HG03521 (cell line): ENCODE measurements around the gene TPRG1L.

ENCODE experiments used
- ATAC-seq: cut with Tn5 transposase; IDR thresholded peaks from one replicate; pipeline ENCODE4 v1.9.1; 2021; ENCODE audit warnings: mild to moderate bottlenecking, moderate library complexity; ENCODE audit not compliant: unreplicated experiment

TPRG1L gene

GRCh38 chr1:3641816-3642215 is 17.0 kb downstream of the TPRG1L start:
- no peak for ATAC-seq

DNA sequence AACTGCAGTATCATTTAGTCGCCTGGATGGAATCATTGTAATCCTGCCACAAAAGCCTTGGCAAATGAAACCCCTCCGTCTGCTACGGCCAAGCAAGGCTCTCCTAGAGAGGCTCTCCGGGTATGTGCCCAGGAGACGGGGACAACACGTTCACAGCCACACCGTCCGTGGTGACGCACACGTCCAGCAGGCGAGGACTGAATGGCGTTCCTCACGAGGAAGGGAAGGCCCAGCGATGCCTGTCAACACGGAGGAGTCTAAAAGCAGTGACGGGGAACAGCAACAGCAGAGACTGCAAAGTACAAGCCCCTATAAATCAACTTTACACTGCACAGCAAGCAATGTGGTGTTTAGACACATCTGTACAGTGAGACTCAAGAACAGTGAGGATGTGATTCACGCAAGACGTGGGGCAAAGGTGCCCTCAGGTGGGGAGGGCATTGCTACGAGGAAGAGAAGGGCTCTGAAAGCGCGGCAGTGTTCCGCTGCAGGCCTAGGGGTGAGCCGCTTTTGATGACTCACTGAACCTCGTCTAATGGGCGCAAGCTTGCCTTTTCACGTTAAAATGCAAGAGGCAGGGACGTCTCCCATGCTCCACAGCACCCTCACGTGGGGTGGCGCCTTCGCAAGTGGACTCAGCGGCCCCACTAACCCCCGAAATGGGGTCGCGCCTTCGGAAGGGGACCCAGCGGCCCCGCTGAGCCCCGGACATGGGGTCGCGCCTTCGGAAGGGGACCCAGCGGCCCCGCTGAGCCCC is 18.3 kb downstream of the TPRG1L start:
- no peak for ATAC-seq

- no peak for ATAC-seq
Observed at GRCh38 chr1:3644273-3644672, 19.5 kb downstream of the TPRG1L start.

- ATAC-seq, result no peak
Observed at GRCh38 chr1:3645247-3645646, 20.4 kb downstream of the TPRG1L start.

GRCh38 chr1:3645666-3646355 is 21.0 kb downstream of the TPRG1L start:
- ATAC-seq, result no peak

GRCh38 chr1:3646596-3646995 is 21.8 kb downstream of the TPRG1L start:
- ATAC-seq, result no peak

DNA sequence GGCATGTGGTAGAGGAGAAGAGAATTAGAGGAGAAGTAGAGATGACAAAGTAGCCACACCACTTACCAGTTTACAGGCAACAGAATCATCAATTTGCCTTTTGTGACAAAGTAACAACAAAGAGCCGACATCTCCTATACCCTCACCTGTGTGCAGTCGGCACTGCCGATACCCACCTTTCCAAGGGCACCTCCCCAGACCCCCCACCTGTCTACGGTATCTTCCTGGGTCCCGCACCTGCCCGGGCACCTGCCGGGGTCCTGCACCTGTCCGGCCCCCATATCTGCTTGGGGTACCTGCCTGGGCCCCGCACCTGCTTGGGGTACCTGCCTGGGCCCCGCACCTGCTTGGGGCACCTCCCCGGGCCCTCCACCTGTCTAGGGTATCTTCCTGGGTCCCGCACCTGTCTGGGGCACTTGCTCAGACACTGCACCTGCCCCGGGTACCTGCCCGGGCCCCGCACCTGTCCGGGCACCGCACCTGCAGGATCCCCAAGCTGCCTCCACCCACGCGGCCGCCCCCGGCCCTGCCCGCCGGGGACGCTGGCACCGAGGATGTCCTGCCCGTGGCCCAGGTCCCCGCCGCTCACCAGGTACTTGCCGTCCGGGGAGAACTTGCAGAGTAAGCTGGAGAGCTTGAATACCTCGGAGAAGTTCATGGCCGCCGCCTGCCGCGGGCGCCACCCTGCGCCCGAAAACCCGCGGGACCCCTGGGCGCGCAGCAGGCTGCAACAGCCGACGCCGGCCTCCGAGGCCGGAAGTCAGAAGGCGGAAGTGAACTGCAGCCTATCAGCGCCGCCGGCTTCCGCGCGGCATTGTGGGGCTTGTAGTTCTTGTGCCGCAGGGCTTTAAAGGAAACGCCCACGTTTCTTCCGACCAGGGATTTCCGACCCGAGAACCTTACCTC is 24.8 kb downstream of the TPRG1L start, which contains the start of gene WRAP73:
TSS of gene WRAP73 (minus strand) at position 762 of the 906 bp plus-strand sequence. CDS start at position 658, 104 bp downstream.
- peak; percentile 68 for ATAC-seq

DNA sequence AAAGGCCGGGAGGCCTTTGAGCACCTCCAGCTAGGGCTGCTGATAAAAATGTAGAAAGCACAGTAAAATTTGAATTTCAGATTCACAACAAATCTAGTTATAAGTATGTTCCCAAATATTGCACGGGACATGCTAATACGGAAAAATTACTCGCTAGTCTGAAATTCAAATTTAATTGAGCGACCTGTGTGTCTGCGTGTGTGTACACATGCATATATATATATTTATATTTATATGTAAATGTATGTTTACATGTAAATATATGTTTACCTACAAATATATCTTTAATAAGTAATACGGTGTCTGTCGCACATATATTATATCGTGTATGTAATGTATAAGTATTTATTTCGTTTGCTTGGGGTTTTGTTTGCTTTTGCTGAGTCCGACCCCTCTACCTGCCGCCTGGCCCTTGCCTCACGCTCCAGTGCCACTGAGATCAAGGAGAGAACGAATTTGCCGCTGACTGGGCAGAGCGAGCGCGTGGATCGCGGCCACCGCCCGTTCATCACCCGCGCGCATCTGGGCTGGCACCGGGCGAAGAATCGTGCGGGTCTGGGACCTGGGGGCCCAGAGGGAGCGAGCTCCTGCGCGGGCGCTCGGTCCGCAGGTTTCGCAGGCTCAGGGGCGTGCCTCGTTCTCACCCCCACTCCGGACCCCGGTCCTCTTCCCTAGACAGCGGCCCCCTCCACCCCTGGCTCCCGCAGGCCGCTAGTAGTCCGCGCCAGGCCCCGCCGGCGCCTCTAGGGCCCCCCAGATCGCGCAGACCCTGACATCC is 25.6 kb downstream of the TPRG1L start:
- no peak for ATAC-seq

DNA sequence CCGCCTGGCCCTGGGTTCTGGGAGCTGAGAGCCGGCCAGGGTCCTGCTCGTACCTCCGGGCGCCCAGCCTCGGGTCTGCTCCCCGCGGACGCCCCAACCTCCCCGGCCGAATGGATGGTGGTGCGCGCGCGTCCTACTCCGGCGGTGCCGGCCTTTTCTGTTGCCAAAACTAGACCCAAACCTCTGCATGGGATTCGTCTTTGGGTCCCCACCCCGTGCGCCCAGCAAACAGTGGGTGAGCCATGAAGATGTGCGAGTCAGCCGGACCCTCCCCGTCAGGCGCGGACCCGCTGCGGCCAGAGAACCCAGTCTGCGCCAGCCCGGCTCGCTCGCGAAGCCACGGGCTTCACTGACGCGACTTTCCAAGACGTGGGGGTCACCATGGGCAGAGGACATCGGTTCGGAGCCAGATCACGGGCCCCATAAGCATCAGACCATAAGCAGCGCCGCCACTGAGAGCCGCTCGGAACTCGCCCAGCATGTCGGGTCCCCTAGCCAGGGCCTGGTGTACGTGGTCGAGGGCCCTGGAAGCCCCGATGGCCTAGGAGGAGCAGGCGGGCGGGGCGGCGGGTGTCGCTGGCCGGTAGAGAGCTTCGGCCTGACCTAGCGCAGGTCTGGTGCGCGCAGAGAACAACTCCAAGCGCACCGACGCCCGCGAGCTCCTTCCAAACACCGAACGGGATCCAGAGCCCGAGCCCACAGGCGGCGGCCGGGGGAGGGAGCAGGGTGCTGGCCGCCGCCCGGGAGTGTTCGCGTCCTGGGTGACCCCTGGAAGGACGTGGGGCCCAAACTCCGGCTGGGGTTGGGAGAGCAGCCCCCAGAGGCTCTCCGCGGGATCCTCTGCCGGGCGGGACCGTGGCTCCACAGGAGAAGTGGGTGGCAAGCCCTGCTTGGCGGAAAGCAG is 26.5 kb downstream of the TPRG1L start:
- ATAC-seq, result no peak

GRCh38 chr1:3651930-3652547 is 27.2 kb downstream of the TPRG1L start, which contains the start of gene TP73:
Gene TP73, plus strand, starts transcription at chr1:3652516. Its CDS starts 29,850 bp downstream, at chr1:3682366.
- no peak for ATAC-seq

DNA sequence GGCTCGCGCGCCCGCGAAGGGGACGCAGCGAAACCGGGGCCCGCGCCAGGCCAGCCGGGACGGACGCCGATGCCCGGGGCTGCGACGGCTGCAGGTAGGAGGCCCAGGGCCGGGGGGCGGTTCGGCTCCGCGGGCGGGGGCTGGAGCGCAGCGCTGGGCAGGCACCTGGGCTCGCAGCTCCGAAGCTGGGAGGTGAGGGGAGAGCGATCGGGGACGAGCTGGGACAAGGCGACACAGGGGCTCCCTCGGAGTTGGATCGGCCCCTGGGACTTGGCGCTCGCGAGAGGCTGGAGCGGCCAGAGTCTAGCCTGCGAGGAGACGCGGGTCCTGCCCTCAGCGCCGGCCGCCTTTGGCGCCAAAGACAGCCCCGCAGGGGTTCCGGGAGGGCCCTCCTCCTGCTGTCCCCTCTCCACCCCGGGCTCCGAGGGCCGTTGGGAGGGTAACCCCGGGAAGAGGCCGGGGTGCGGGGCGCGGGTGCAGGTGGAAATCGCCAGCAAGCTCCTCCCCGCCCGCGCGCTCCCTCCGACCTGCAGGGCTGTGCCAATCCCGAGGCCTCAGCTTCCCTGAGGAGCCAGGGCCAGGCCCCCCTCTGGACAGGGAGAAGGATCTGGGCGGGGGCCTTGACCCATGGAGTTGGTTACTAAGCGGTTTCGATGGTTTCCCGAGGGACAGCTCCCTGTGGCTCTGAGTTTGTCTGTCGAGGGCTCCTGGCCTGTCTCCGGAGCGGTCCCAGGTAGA is 27.9 kb downstream of the TPRG1L start:
- no peak for ATAC-seq

- ATAC-seq, result no peak
Observed at GRCh38 chr1:3653286-3653618, 28.4 kb downstream of the TPRG1L start.

- no peak for ATAC-seq
Observed at GRCh38 chr1:3654549-3655281, 29.9 kb downstream of the TPRG1L start.

- ATAC-seq, result no peak
Observed at GRCh38 chr1:3656450-3657095, 31.8 kb downstream of the TPRG1L start.

DNA sequence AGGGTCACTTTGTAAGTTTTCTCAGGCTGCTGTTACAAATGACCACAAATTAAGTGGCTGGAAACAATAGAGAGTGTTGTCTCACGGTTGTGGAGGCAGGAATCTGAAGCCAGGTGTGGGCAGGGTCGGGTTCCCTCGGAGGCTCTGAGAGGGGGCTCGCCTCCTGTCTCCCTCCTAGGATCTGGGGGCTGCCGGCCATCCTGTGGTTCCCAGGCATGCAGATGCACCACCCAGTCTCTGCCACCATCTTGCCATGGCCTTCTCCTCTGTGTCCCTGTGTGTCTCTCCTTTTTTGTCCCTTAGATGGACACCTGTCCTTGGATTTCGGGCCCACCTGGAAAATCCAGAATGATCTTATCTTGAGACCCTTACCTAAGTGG is 32.3 kb downstream of the TPRG1L start:
- no peak for ATAC-seq

- no peak for ATAC-seq
Observed at GRCh38 chr1:3657578-3658230, 32.9 kb downstream of the TPRG1L start.

GRCh38 chr1:3658231-3658615 is 33.4 kb downstream of the TPRG1L start:
- no peak for ATAC-seq
